H9 (cell line): ENCODE data around the gene SENP7. TPM values are rescaled to one million over a fixed set of nuclear protein-coding genes. Genes with fewer than 3 reads are reported as not detected.

Experiments used
- DNase-seq: peaks from one replicate; pipeline ENCODE4 v3.0.0-alpha.2; 2017
- H2AFZ ChIP-seq: one replicate; pipeline ENCODE4 v1.6.1; 2013; ENCODE audit warnings: mild to moderate bottlenecking, low read length, control low read depth, moderate library complexity
- H2AK5ac ChIP-seq: 2 replicates; pipeline ENCODE4 v1.6.1; 2013; ENCODE audit warnings: low read length, control low read depth, mixed read lengths; ENCODE audit not compliant: insufficient read length
- H2BK120ac ChIP-seq: one replicate; pipeline ENCODE4 v1.6.1; 2013; ENCODE audit warnings: low read depth, mild to moderate bottlenecking, low read length, control low read depth, inconsistent platforms; ENCODE audit not compliant: poor library complexity, severe bottlenecking
- H2BK12ac ChIP-seq: 2 replicates; pipeline ENCODE4 v1.6.1; 2013; ENCODE audit warnings: low read length, control low read depth, mixed read lengths, low read depth; ENCODE audit not compliant: insufficient read length
- H2BK15ac ChIP-seq: 2 replicates; pipeline ENCODE4 v1.6.1; 2013; ENCODE audit warnings: low read depth, low read length, control low read depth
- H2BK20ac ChIP-seq: one replicate; pipeline ENCODE4 v1.6.1; 2013; ENCODE audit warnings: low read depth, mild to moderate bottlenecking, low read length, control low read depth, inconsistent platforms; ENCODE audit not compliant: poor library complexity, severe bottlenecking
- H2BK5ac ChIP-seq: 2 replicates; pipeline ENCODE4 v1.6.1; 2013; ENCODE audit warnings: low read length, control low read depth, mixed read lengths; ENCODE audit not compliant: insufficient read length
- H3K14ac ChIP-seq: 2 replicates; pipeline ENCODE4 v1.6.1; 2013; ENCODE audit warnings: low read length, control low read depth; ENCODE audit not compliant: insufficient read depth
- H3K18ac ChIP-seq: 2 replicates; pipeline ENCODE4 v1.6.1; 2013; ENCODE audit warnings: low read depth, mild to moderate bottlenecking, mixed read lengths, low read length, control low read depth; ENCODE audit not compliant: insufficient read length
- H3K23ac ChIP-seq: 2 replicates; pipeline ENCODE4 v1.6.1; 2013; ENCODE audit warnings: low read length, control low read depth, mixed read lengths, low read depth; ENCODE audit not compliant: insufficient read length
- H3K23me2 ChIP-seq: 2 replicates; pipeline ENCODE4 v1.6.1; 2013; ENCODE audit warnings: low read depth, mild to moderate bottlenecking, mixed read lengths, low read length, control low read depth; ENCODE audit not compliant: insufficient read length, poor library complexity, severe bottlenecking
- H3K27ac ChIP-seq: 2 replicates; pipeline ENCODE4 v1.5.1; 2013; ENCODE audit warnings: low read length, control low read depth, mixed read lengths, low read depth; ENCODE audit not compliant: insufficient read length
- H3K27me3 ChIP-seq: 2 replicates; pipeline ENCODE4 v1.6.1; 2013; ENCODE audit warnings: low read length, control low read depth, inconsistent platforms; ENCODE audit not compliant: insufficient read depth
- H3K4ac ChIP-seq: 2 replicates; pipeline ENCODE4 v1.6.1; 2013; ENCODE audit warnings: low read depth, mild to moderate bottlenecking, control low read depth, inconsistent platforms, low read length, moderate library complexity
- H3K4me1 ChIP-seq: 2 replicates; pipeline ENCODE4 v1.6.1; 2013; ENCODE audit warnings: low read length, control low read depth, inconsistent platforms; ENCODE audit not compliant: insufficient read depth
- H3K4me2 ChIP-seq: 2 replicates; pipeline ENCODE4 v1.6.1; 2013; ENCODE audit warnings: low read length, control low read depth, mixed read lengths; ENCODE audit not compliant: insufficient read length, insufficient read depth
- H3K56ac ChIP-seq: 2 replicates; pipeline ENCODE4 v1.6.1; 2013; ENCODE audit warnings: low read depth, mild to moderate bottlenecking, mixed read lengths, low read length, control low read depth; ENCODE audit not compliant: insufficient read length
- H3K79me1 ChIP-seq: 2 replicates; pipeline ENCODE4 v1.6.1; 2013; ENCODE audit warnings: low read depth, mild to moderate bottlenecking, moderate library complexity, low read length, control low read depth, inconsistent platforms; ENCODE audit not compliant: insufficient read depth, poor library complexity, severe bottlenecking
- H3K79me2 ChIP-seq: 2 replicates; pipeline ENCODE4 v1.6.1; 2013; ENCODE audit warnings: low read length, control low read depth, inconsistent platforms; ENCODE audit not compliant: insufficient read depth
- H3K9ac ChIP-seq: 2 replicates; pipeline ENCODE4 v1.6.1; 2013; ENCODE audit warnings: low read length, control low read depth, mixed read lengths; ENCODE audit not compliant: insufficient read length; ENCODE audit errors: extremely low read depth
- H3K9me3 ChIP-seq: one replicate; pipeline ENCODE4 v1.6.1; 2013; ENCODE audit warnings: low read depth, low read length, inconsistent platforms; ENCODE audit not compliant: control insufficient read depth
- H3T11ph ChIP-seq: one replicate; pipeline ENCODE4 v1.6.1; 2013; ENCODE audit warnings: mild to moderate bottlenecking, low read length, control low read depth, inconsistent platforms
- H4K20me1 ChIP-seq: one replicate; pipeline ENCODE4 v1.6.1; 2013; ENCODE audit not compliant: control insufficient read depth, insufficient read length, insufficient read depth
- H4K5ac ChIP-seq: 2 replicates; pipeline ENCODE4 v1.6.1; 2013; ENCODE audit warnings: low read depth, mild to moderate bottlenecking, mixed read lengths, low read length, control low read depth; ENCODE audit not compliant: insufficient read length
- H4K8ac ChIP-seq: replicated peaks from 2 replicates; pipeline ENCODE4 v1.6.1; 2013; ENCODE audit warnings: low read length, control low read depth, mixed read lengths, low read depth; ENCODE audit not compliant: insufficient read length
- H4K91ac ChIP-seq: 2 replicates; pipeline ENCODE4 v1.6.1; 2013; ENCODE audit warnings: low read depth, mild to moderate bottlenecking, moderate library complexity, mixed read lengths, low read length, control low read depth; ENCODE audit not compliant: insufficient read length
- H3K27ac Mint-ChIP-seq, 3 experiments: 2 replicates in 2 of 3; 3 replicates in 1 of 3; pipeline ENCODE4 v1.8.0; 2020 to 2021; ENCODE audit warnings: mixed read lengths in 3 of 3, mild to moderate bottlenecking in 1 of 3, moderate library complexity in 1 of 3
- H3K27me3 Mint-ChIP-seq: 2 replicates; pipeline ENCODE4 v1.8.0; 2021; ENCODE audit warnings: low read depth, mild to moderate bottlenecking, moderate library complexity, mixed read lengths
- H3K36me3 Mint-ChIP-seq, 3 experiments: 2 replicates in 2 of 3; 3 replicates in 1 of 3; pipeline ENCODE4 v1.8.0; 2020 to 2021; ENCODE audit warnings: low read depth in 3 of 3, mixed read lengths in 3 of 3; ENCODE audit not compliant: insufficient read depth in 1 of 3
- H3K4me1 Mint-ChIP-seq, 2 experiments: 2 replicates each; pipeline ENCODE4 v1.8.0; 2020; ENCODE audit warnings: mixed read lengths in 2 of 2
- H3K4me3 Mint-ChIP-seq, 2 experiments: 2 replicates in 1 of 2; 3 replicates in 1 of 2; pipeline ENCODE4 v1.8.0; 2020 to 2021; ENCODE audit warnings: mild to moderate bottlenecking in 2 of 2, mixed read lengths in 2 of 2, moderate library complexity in 1 of 2
- H3K9me3 Mint-ChIP-seq, 2 experiments: 2 replicates in 1 of 2; 3 replicates in 1 of 2; pipeline ENCODE4 v1.8.0; 2020; ENCODE audit warnings: mild to moderate bottlenecking in 2 of 2, mixed read lengths in 2 of 2, moderate library complexity in 1 of 2
- WGBS: extraction: QIAGEN DNeasy Blood & Tissue Kit; methylation state at CpG from one replicate; pipeline ENCODE4 v1.1.7; 2013; ENCODE audit warnings: missing lambda C conversion rate, low lambda C conversion rate, mixed read lengths; ENCODE audit not compliant: insufficient read length; ENCODE audit errors: extremely low coverage; 5-methylcytosine and 5-hydroxymethylcytosine counted together
- total RNA-seq: library from RNA; stranded (reverse); gene quantifications from 2 replicates; pipeline ENCODE4 v1.2.1, GENCODE V29; 2021
- TF ChIP-seq, protein P1 (sequence below): fragments of 200-600 bp; sonication (generic); conservative IDR thresholded peaks from 3 replicates; pipeline ENCODE4 v1.8.0; 2021; ENCODE audit warnings: antibody characterized with exemption, mild to moderate bottlenecking

The SENP7 gene
- total RNA-seq, 1 experiment from 2014 or later: 8.4 TPM

DNA sequence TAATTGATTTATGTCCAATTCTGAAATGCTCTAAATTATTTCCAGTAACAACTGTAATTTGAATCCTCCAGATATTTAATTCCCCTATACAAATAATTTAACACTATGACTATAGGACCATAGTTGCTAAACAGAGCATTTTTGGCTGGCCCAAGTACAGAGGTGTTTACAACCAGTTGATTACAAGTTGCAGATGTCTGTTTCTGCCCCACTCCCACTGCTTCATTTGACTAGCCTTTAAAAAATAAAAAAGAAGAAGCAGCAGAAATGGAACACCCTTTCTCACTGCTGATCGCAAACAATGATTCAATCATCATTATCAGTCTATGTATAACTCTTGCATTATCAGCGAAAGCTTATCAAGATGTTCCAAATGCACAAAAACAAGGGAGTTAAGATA is 54.6 kb downstream of the SENP7 start:
- Histone ChIP-seq H3K79me2 (no peaks in the 10 kb centered on the region), H3K9me3 (no peaks in the 10 kb centered on the region), H4K20me1 (no peaks in the 10 kb centered on the region), H3T11ph (no peak overlapping the region), H2BK5ac (no peak overlapping the region), H3K9ac (no peak overlapping the region), H2BK15ac (no peak overlapping the region), H3K23me2 (no peaks in the 10 kb centered on the region), H4K91ac (no peak overlapping the region), H3K23ac (no peak overlapping the region), H3K4me2 (no peak overlapping the region), H4K5ac (no peak overlapping the region), H3K27me3 (no peaks in the 10 kb centered on the region), H3K18ac (no peak overlapping the region), H2AFZ (no peak overlapping the region), H3K14ac (no peak overlapping the region), H3K79me1 (no peaks in the 10 kb centered on the region), H3K4me1 (no peaks in the 10 kb centered on the region), H3K56ac (no peak overlapping the region), H2BK120ac (no peak overlapping the region), H4K8ac (no peak overlapping the region), H2BK20ac (no peak overlapping the region), H2BK12ac (no peak overlapping the region), H2AK5ac (no peak overlapping the region), H3K4ac (no peak overlapping the region), H3K27ac (no peak overlapping the region)
- no CpG with 5 or more reads among the region's 2 CpGs for WGBS
- H3K27ac Mint-ChIP-seq: no peak overlapping the region
- H3K4me3 Mint-ChIP-seq: no peak overlapping the region
- no peaks in the 10 kb centered on the region for H3K27me3 Mint-ChIP-seq
- peaks cover 0 to 2% (median 0%) of the 10 kb centered on the region in 3 experiments; a peak in 1 of 7 replicates for H3K36me3 Mint-ChIP-seq
- no peaks in the 10 kb centered on the region; a peak in 1 of 5 replicates for H3K9me3 Mint-ChIP-seq
- no peaks in the 10 kb centered on the region for H3K4me1 Mint-ChIP-seq
- TF ChIP-seq, protein P1, sequence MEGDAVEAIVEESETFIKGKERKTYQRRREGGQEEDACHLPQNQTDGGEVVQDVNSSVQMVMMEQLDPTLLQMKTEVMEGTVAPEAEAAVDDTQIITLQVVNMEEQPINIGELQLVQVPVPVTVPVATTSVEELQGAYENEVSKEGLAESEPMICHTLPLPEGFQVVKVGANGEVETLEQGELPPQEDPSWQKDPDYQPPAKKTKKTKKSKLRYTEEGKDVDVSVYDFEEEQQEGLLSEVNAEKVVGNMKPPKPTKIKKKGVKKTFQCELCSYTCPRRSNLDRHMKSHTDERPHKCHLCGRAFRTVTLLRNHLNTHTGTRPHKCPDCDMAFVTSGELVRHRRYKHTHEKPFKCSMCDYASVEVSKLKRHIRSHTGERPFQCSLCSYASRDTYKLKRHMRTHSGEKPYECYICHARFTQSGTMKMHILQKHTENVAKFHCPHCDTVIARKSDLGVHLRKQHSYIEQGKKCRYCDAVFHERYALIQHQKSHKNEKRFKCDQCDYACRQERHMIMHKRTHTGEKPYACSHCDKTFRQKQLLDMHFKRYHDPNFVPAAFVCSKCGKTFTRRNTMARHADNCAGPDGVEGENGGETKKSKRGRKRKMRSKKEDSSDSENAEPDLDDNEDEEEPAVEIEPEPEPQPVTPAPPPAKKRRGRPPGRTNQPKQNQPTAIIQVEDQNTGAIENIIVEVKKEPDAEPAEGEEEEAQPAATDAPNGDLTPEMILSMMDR: no peak
- no peak for DNase-seq
